ENCODE data around the gene IL1RN.

DNA sequence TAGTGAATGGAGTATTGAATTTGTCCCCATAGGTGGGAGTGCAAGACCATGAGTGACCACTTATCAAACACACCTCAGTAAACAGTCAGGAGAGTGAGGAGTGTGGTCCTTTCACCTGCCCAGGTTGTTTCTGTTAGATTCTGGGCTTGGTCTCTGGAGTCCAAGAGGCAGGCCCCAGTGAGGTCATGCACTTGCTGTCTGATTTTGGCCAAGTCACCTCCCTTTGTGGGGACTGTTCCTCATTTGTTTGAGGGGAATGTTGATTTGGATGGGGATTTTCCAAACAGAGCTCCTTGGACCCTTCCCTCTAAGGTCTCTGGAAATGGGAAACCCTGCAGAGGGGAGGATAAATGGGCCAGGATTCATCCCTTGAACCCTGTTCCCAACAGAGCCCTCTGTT lies 7.3 kb downstream of the IL1RN start:
- TF ChIP-seq, protein P1, sequence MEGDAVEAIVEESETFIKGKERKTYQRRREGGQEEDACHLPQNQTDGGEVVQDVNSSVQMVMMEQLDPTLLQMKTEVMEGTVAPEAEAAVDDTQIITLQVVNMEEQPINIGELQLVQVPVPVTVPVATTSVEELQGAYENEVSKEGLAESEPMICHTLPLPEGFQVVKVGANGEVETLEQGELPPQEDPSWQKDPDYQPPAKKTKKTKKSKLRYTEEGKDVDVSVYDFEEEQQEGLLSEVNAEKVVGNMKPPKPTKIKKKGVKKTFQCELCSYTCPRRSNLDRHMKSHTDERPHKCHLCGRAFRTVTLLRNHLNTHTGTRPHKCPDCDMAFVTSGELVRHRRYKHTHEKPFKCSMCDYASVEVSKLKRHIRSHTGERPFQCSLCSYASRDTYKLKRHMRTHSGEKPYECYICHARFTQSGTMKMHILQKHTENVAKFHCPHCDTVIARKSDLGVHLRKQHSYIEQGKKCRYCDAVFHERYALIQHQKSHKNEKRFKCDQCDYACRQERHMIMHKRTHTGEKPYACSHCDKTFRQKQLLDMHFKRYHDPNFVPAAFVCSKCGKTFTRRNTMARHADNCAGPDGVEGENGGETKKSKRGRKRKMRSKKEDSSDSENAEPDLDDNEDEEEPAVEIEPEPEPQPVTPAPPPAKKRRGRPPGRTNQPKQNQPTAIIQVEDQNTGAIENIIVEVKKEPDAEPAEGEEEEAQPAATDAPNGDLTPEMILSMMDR (IDR thresholded peaks at IDR 0.05), result no peak
- TF ChIP-seq POLR2AphosphoS5 (IDR thresholded peaks at IDR 0.05) (no peak), POLR2A (IDR thresholded peaks at IDR 0.05) (no peak), EP300 (IDR thresholded peaks at IDR 0.05) (no peak)
